GM23338 (cell line): ENCODE data around the gene POLR3K. TPM values are rescaled to one million over a fixed set of nuclear protein-coding genes. Genes with fewer than 3 reads are reported as not detected.

Experiments used
- ATAC-seq: fragments of 200-7000 bp; cut with Tn5 transposase; 3 replicates; pipeline ENCODE4 v1.9.1; 2020
- DNase-seq: peaks from one replicate; pipeline ENCODE4 v3.0.0-alpha.2; 2015; ENCODE audit warnings: low spot score
- H2AFZ ChIP-seq: fragments of 200-600 bp; sonication (generic); 2 replicates; pipeline ENCODE4 v1.8.0; 2016; ENCODE audit warnings: antibody characterized with exemption, mild to moderate bottlenecking, moderate library complexity
- H3F3A ChIP-seq: fragments of 200-600 bp; sonication (generic); replicated peaks from 2 replicates; pipeline ENCODE4 v1.8.0; 2017; ENCODE audit warnings: antibody characterized with exemption, mixed run types, low read depth
- H3K27ac ChIP-seq: fragments of 200-600 bp; sonication (generic); 2 replicates; pipeline ENCODE4 v1.6.1; 2016; ENCODE audit warnings: low read depth
- H3K27me3 ChIP-seq: fragments of 200-600 bp; sonication (generic); 2 replicates; pipeline ENCODE4 v1.8.0; 2016; ENCODE audit warnings: mild to moderate bottlenecking, mixed run types, moderate library complexity; ENCODE audit not compliant: insufficient read depth
- H3K36me3 ChIP-seq: fragments of 200-600 bp; sonication (generic); 2 replicates; pipeline ENCODE4 v1.8.0; 2016; ENCODE audit warnings: mild to moderate bottlenecking; ENCODE audit not compliant: insufficient read depth
- H3K4me1 ChIP-seq: fragments of 200-600 bp; sonication (generic); 2 replicates; pipeline ENCODE4 v1.8.0; 2016; ENCODE audit warnings: mild to moderate bottlenecking, moderate library complexity; ENCODE audit not compliant: insufficient read depth
- H3K4me2 ChIP-seq: fragments of 200-600 bp; sonication (generic); 2 replicates; pipeline ENCODE4 v1.7.1; 2017; ENCODE audit warnings: mixed run types
- H3K4me3 ChIP-seq: fragments of 200-600 bp; sonication (generic); 2 replicates; pipeline ENCODE4 v1.6.1; 2016; ENCODE audit warnings: mixed run types
- H3K79me2 ChIP-seq: fragments of 200-600 bp; sonication (generic); replicated peaks from 2 replicates; pipeline ENCODE4 v1.8.0; 2017; ENCODE audit warnings: mild to moderate bottlenecking; ENCODE audit not compliant: insufficient read depth
- H3K9me2 ChIP-seq: fragments of 200-600 bp; sonication (generic); 2 replicates; pipeline ENCODE4 v1.8.0; 2017; ENCODE audit not compliant: insufficient read depth
- H4K20me1 ChIP-seq: fragments of 200-600 bp; sonication (generic); replicated peaks from 2 replicates; pipeline ENCODE4 v1.8.0; 2017; ENCODE audit warnings: mild to moderate bottlenecking; ENCODE audit not compliant: insufficient read depth
- H3K27ac Mint-ChIP-seq: 2 replicates; pipeline ENCODE4 v1.8.0; 2020; ENCODE audit warnings: inconsistent platforms, mild to moderate bottlenecking, moderate library complexity, mixed read lengths
- H3K27me3 Mint-ChIP-seq: 3 replicates; pipeline ENCODE4 v1.8.0; 2022; ENCODE audit warnings: low read depth, mild to moderate bottlenecking, moderate library complexity, mixed read lengths, inconsistent platforms; ENCODE audit not compliant: insufficient read depth, poor library complexity
- H3K36me3 Mint-ChIP-seq: 3 replicates; pipeline ENCODE4 v1.8.0; 2021; ENCODE audit warnings: low read depth, mild to moderate bottlenecking, inconsistent platforms, moderate library complexity, mixed read lengths
- H3K4me1 Mint-ChIP-seq: 3 replicates; pipeline ENCODE4 v1.8.0; 2020; ENCODE audit warnings: mild to moderate bottlenecking, inconsistent platforms, mixed read lengths
- H3K4me3 Mint-ChIP-seq: 3 replicates; pipeline ENCODE4 v1.8.0; 2021; ENCODE audit warnings: moderate library complexity, mild to moderate bottlenecking, inconsistent platforms, mixed read lengths
- H3K9me3 Mint-ChIP-seq: 3 replicates; pipeline ENCODE4 v1.8.0; 2020; ENCODE audit warnings: moderate library complexity, mild to moderate bottlenecking, inconsistent platforms, mixed read lengths
- STAT1 ChIP-seq: IDR thresholded peaks from one replicate; pipeline ENCODE4 v1.6.1; 2016; ENCODE audit warnings: antibody characterized with exemption; ENCODE audit not compliant: unreplicated experiment
- ZNF331 ChIP-seq: fragments of 250-450 bp; sonication (Bioruptor Pico); IDR thresholded peaks from 2 replicates; pipeline ENCODE4 v1.5.0; 2020; ENCODE audit warnings: low read depth, mild to moderate bottlenecking, moderate library complexity
- polyA plus RNA-seq: library from polyadenylated mRNA; unstranded; fragments of >200 nt; fragmentation: Nextera tagmentation; extraction: Ambion mirVana; gene quantifications from 2 replicates; pipeline ENCODE4 v1.2.1, GENCODE V29; 2016
- total RNA-seq: library from RNA; depleted of rRNA; stranded (reverse); fragments of >200 nt; shearing (Covaris generic); gene quantifications from 2 replicates; pipeline ENCODE4 v1.2.3, GENCODE V29; 2014
- TF ChIP-seq, protein P1 (sequence below), 2 experiments: fragments of 200-600 bp in 1 of 2; sonication (generic) in 1 of 2; conservative IDR thresholded peaks; 2 replicates each; pipeline versions ENCODE4 v1.5.1 to v1.6.1; 2016 to 2017; ENCODE audit warnings: antibody characterized with exemption in 2 of 2, low read depth in 2 of 2, mild to moderate bottlenecking in 2 of 2, moderate library complexity in 1 of 2
- TF ChIP-seq, protein P2 (sequence below): IDR thresholded peaks from 2 replicates; pipeline ENCODE4 v1.6.1; 2016; ENCODE audit warnings: antibody characterized with exemption

The POLR3K gene
- total and polyA plus RNA-seq, 2 experiments from 2014 or later = 17.8 to 58.5 TPM

DNA sequence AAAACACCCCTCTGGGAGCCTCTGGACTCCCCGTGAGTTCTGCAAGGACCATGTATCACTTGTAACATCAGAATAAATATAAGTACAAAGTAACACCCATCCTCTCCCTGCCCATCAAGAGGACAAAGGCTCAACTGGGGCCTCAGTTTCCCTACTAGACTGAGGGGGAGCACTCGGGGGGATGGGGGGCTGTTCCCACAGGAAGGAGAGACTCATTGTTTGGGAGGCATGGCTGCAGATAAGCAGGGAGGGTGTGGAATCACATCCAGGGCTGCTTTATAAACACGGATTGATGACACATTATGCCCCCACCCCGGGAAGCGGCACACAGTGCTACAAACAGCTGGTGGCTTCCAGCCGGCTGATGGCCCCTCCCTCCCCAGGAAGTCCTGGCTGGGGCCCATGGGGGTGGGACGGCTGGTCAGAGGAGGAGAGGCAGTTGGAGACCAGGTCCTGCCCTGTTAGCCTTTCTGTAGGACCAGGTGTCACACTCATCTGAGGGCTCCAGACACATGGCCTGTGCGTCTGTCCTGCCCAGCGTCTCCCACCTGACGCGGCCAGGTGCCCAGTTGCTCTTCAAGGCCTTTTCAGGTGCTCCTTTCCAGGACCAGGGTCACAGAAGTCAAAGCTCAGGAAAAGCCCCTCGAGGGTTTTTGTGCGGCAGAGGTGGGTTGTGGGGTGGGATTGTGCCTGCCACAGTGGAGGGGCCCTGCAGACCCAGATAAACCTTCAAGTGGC lies 23.3 kb upstream of the POLR3K start:
- peak overlapping the region; percentile 69 for H3K4me3 Mint-ChIP-seq
- DNase-seq (no peak), ATAC-seq (no peak)
- H3K27ac Mint-ChIP-seq = no peak overlapping the region
- no peaks in the 10 kb centered on the region for H3K9me2 ChIP-seq
- peaks cover 22% of the 10 kb centered on the region for H3K27me3 Mint-ChIP-seq
- H4K20me1 ChIP-seq = no peaks in the 10 kb centered on the region
- H3K36me3 Mint-ChIP-seq = no peaks in the 10 kb centered on the region
- H3K4me1 ChIP-seq = peaks cover 37% of the 10 kb centered on the region
- H3K4me2 ChIP-seq = peak overlapping the region; percentile 84
- no peaks in the 10 kb centered on the region for H3K36me3 ChIP-seq
- no peaks in the 10 kb centered on the region for H3K9me3 Mint-ChIP-seq
- H3F3A ChIP-seq = peaks cover 17% of the 10 kb centered on the region; the same call in 1 of the 2 replicates
- peaks cover 43% of the 10 kb centered on the region for H3K4me1 Mint-ChIP-seq
- no peaks in the 10 kb centered on the region for H3K27me3 ChIP-seq
- H3K27ac ChIP-seq = no peak overlapping the region
- peak overlapping the region; percentile 28; the same call in 1 of the 2 replicates for H2AFZ ChIP-seq
- H3K4me3 ChIP-seq = peak overlapping the region; percentile 64; the same call in 1 of the 2 replicates
- TF ChIP-seq ZNF331 (no peak), STAT1 (no peak)
- H3K79me2 ChIP-seq = no peaks in the 10 kb centered on the region

DNA sequence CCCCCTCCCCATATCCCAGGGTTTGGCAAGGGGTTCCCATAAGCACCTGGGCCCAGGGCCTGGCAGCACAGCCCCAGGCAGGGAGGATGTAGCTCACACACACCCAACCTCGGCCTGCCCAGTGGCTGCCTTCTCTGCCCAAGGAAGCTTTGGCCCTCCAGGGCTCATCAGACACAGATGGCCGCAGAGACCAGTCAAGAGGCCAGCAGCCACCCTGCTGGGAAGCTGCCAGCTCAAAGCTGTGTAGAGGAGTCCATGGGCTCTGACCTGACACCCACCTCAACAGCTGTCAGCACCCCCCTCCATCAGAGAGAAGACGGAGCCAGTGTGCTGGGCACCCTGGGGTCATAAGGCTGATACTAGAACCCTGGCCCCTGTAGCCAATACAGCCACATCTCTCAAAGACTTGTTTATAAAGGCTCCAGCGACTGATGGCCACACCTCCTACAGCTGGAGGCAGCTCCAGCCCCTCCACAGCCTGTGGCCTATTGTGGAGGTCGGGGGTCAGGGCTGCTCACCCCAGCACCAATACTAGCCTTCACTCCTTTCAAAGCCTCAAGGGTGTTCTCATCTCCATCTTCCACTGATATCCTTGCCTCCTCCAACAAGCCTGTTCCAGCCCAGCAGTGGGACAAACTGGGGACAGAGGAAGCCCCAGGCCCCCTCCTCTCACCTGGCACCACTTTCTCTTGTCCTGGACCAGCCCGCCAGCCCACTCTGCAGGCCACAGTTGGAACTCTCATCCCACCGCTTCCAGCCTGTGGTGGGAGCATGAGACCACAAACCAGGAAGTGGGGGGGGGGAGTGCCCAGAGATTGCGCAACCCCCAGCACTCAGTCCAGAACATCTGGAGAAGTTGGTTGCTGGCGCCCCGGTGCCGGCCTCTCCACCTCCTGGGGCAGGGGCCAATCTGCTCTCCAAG lies 22.4 kb upstream of the POLR3K start:
- H3K4me1 ChIP-seq = peaks cover 45% of the 10 kb centered on the region
- peak; percentile 1; the same call in 1 of the 3 replicates for ATAC-seq
- H3K9me3 Mint-ChIP-seq = no peaks in the 10 kb centered on the region
- no peak overlapping the region for H2AFZ ChIP-seq
- H3K36me3 Mint-ChIP-seq = no peaks in the 10 kb centered on the region
- peak overlapping the region; percentile 84 for H3K4me2 ChIP-seq
- H3K4me3 Mint-ChIP-seq = peak overlapping the region; percentile 69; the same call in 2 of the 3 replicates
- H3K27me3 Mint-ChIP-seq = peaks cover 27% of the 10 kb centered on the region
- H3K27ac ChIP-seq = peak overlapping the region; percentile 45; the same call in 1 of the 2 replicates
- no peaks in the 10 kb centered on the region for H3K36me3 ChIP-seq
- peaks cover 44% of the 10 kb centered on the region for H3K4me1 Mint-ChIP-seq
- no peak for TF ChIP-seq STAT1
- TF ChIP-seq, protein P1, sequence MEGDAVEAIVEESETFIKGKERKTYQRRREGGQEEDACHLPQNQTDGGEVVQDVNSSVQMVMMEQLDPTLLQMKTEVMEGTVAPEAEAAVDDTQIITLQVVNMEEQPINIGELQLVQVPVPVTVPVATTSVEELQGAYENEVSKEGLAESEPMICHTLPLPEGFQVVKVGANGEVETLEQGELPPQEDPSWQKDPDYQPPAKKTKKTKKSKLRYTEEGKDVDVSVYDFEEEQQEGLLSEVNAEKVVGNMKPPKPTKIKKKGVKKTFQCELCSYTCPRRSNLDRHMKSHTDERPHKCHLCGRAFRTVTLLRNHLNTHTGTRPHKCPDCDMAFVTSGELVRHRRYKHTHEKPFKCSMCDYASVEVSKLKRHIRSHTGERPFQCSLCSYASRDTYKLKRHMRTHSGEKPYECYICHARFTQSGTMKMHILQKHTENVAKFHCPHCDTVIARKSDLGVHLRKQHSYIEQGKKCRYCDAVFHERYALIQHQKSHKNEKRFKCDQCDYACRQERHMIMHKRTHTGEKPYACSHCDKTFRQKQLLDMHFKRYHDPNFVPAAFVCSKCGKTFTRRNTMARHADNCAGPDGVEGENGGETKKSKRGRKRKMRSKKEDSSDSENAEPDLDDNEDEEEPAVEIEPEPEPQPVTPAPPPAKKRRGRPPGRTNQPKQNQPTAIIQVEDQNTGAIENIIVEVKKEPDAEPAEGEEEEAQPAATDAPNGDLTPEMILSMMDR (conservative IDR thresholded peaks at IDR 0.05; ENCODE audit: low read depth in 2 of 2) = peak; percentile 37 to 44
- no peaks in the 10 kb centered on the region for H3K79me2 ChIP-seq
- no peak overlapping the region for H3K4me3 ChIP-seq
- peak; percentile 70 for DNase-seq
- no peaks in the 10 kb centered on the region for H3K9me2 ChIP-seq
- no peak overlapping the region for H3K27ac Mint-ChIP-seq
- H4K20me1 ChIP-seq = no peaks in the 10 kb centered on the region
- peaks cover 17% of the 10 kb centered on the region; the same call in 1 of the 2 replicates for H3F3A ChIP-seq
- H3K27me3 ChIP-seq = no peaks in the 10 kb centered on the region

DNA sequence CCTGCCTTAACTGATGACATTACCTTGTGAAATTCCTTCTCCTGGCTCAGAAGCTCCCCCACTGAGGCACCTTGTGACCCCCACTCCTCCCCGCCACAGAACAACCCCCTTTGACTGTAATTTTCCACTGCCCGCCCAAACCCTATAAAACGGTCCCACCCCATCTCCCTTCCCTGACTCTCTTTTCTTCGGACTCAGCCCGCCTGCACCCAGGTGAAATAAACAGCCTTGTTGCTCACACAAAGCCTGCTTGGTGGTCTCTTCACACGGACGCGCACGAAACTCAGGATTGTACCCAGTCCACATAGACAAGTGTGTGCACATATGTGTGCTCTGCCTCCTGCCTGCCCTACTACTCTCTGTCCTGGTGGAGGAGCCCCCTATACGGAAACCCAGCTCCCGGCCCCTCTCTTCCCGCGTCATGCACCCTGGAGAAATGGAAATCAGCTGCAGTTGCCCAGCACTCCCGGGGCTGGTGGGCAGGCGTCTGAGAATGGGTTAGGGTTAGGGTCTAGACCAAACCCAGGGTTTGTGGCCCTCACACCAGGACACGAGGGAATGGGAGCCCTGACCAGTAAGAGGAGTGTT lies 21.4 kb upstream of the POLR3K start:
- Histone ChIP-seq H2AFZ (no peak overlapping the region), H4K20me1 (0 out of 2 replicates have a peak, but pooled peaks cover 5% of the 10 kb centered on the region), H3K4me1 (peaks cover 50% of the 10 kb centered on the region), H3K27ac (no peak overlapping the region; the same call in 1 of the 2 replicates), H3F3A (peaks cover 17% of the 10 kb centered on the region; the same call in 1 of the 2 replicates), H3K4me2 (no peak overlapping the region), H3K9me2 (no peaks in the 10 kb centered on the region), H3K79me2 (no peaks in the 10 kb centered on the region; the same call in 1 of the 2 replicates), H3K27me3 (no peaks in the 10 kb centered on the region), H3K4me3 (no peak overlapping the region), H3K36me3 (no peaks in the 10 kb centered on the region)
- ATAC-seq (no peak), DNase-seq (no peak)
- H3K9me3 Mint-ChIP-seq = no peaks in the 10 kb centered on the region
- peak overlapping the region; percentile 58; the same call in 1 of the 2 replicates for H3K27ac Mint-ChIP-seq
- H3K4me1 Mint-ChIP-seq = peaks cover 50% of the 10 kb centered on the region
- H3K4me3 Mint-ChIP-seq = no peak overlapping the region; the same call in 2 of the 3 replicates
- peaks cover 28% of the 10 kb centered on the region for H3K27me3 Mint-ChIP-seq
- no peaks in the 10 kb centered on the region for H3K36me3 Mint-ChIP-seq
- TF ChIP-seq ZNF331 = no peak
- TF ChIP-seq, protein P2, sequence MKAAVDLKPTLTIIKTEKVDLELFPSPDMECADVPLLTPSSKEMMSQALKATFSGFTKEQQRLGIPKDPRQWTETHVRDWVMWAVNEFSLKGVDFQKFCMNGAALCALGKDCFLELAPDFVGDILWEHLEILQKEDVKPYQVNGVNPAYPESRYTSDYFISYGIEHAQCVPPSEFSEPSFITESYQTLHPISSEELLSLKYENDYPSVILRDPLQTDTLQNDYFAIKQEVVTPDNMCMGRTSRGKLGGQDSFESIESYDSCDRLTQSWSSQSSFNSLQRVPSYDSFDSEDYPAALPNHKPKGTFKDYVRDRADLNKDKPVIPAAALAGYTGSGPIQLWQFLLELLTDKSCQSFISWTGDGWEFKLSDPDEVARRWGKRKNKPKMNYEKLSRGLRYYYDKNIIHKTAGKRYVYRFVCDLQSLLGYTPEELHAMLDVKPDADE = no peak
- TF ChIP-seq STAT1 = no peak
